ENCODE measurements around the gene IL17A.
"Not testable (repeated sequence)": the region's sequence is repeated elsewhere in the genome, so short reads cannot be mapped to it uniquely, and the experiment has no call there.

Gene IL17A

GRCh38 chr6:52164319-52165094 is 21.7 kb upstream of the IL17A start:
- Histone ChIP-seq H3K36me3 (ENCODE audit: control insufficient read depth in 1 of 2, insufficient read depth in 2 of 2, low read length in 2 of 2) (no peaks in the 10 kb centered on the region), H3K27ac (ENCODE audit: low read depth, low read length) (no peak overlapping the region), H3K4me1 (ENCODE audit: control insufficient read depth in 1 of 2, insufficient read depth in 2 of 2, low read length in 2 of 2) (no peaks in the 10 kb centered on the region), H3K27me3 (ENCODE audit: control insufficient read depth in 1 of 2, insufficient read depth in 2 of 2, low read length in 2 of 2) (no peaks in the 10 kb centered on the region), H3K4me3 (ENCODE audit: low read depth in 1 of 2, low read length in 2 of 2) (no peak overlapping the region), H3K9ac (ENCODE audit: low read depth in 1 of 2, low read length in 2 of 2) (no peak overlapping the region), H3K9me3 (ENCODE audit: control insufficient read depth in 1 of 2, low read length in 2 of 2) (peaks cover 0 to 4% of the 10 kb centered on the region in 2 donors)

DNA sequence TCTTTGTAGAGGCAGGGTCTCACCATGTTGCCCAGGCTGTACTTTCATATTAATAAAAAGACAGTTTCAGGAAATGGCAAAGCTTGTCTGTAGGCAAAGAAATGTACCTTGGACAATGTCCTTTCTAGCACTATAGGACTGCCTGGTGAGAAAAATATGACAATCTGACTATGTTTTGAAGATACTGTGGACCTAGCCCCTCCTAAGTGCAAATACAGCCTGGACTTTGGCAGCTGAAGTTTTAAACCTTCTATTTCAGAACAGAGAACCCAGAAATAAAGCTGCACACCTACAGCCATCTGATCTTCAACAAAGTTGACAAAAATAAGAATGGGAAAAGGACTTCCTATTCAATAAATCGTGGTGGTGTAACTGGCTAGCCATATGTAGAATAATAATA is 18.9 kb upstream of the IL17A start:
- H3K36me3 ChIP-seq (ENCODE audit: control insufficient read depth in 1 of 2, insufficient read depth in 2 of 2, low read length in 2 of 2), result no peaks in the 10 kb centered on the region
- no peaks in the 10 kb centered on the region for H3K4me1 ChIP-seq (ENCODE audit: control insufficient read depth in 1 of 2, insufficient read depth in 2 of 2, low read length in 2 of 2)
- no peak overlapping the region for H3K9ac ChIP-seq (ENCODE audit: low read depth in 1 of 2, low read length in 2 of 2)
- H3K9me3 ChIP-seq (ENCODE audit: control insufficient read depth in 1 of 2, low read length in 2 of 2), result no peaks in the 10 kb centered on the region
- no peak overlapping the region for H3K27ac ChIP-seq (ENCODE audit: low read depth, low read length)
- no peak overlapping the region for H3K4me3 ChIP-seq (ENCODE audit: low read depth in 1 of 2, low read length in 2 of 2)
- H3K27me3 ChIP-seq (ENCODE audit: control insufficient read depth in 1 of 2, insufficient read depth in 2 of 2, low read length in 2 of 2), result no peaks in the 10 kb centered on the region

DNA sequence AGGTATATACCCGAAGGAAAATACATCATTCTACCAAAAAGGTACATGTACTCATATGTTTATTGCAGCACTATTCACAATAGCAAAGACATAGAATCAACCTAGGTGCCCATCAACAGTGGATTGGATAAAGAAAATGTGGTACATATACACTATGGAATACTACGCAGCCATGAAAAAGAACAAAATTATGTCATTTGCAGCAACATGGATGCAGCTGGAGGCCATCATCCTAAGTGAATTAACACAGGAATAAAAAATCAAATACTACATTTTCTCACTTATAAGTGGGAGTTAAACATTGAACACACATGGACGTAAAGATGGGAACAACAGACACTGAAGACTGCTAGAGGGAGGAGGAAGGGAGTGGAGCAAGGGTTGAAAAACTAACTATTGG is 17.8 kb upstream of the IL17A start:
- H3K9ac ChIP-seq (ENCODE audit: low read depth in 1 of 2, low read length in 2 of 2); H3K9me3 ChIP-seq (ENCODE audit: control insufficient read depth in 1 of 2, low read length in 2 of 2); H3K36me3 ChIP-seq (ENCODE audit: control insufficient read depth in 1 of 2, insufficient read depth in 2 of 2, low read length in 2 of 2); H3K27ac ChIP-seq (ENCODE audit: low read depth, low read length); H3K4me3 ChIP-seq (ENCODE audit: low read depth in 1 of 2, low read length in 2 of 2); H3K27me3 ChIP-seq (ENCODE audit: control insufficient read depth in 1 of 2, insufficient read depth in 2 of 2, low read length in 2 of 2); H3K4me1 ChIP-seq (ENCODE audit: control insufficient read depth in 1 of 2, insufficient read depth in 2 of 2, low read length in 2 of 2): not testable (repeated sequence)

- no peak overlapping the region for H3K4me3 ChIP-seq (ENCODE audit: low read depth in 1 of 2, low read length in 2 of 2)
Measured at GRCh38 chr6:52174118-52174517, 12.1 kb upstream of the IL17A start.

DNA sequence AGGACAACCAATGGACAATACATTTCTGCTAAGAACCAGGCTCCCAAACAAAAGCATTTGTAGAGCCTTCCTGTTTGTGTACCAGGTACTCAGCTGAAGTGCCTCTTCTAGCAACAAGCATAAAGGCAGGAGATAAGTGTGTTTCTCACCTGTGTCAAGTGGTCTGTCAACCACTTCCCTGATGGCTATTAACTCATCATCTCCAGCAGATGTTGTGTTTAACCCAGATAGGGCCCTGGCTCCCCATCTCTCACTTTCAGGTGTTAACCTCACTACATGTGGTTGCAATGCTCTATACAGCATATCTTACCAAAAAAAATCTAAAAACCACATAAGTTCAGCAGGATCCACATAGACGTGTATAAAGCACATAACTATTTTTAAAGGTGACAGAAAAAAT is 9.6 kb upstream of the IL17A start:
- Histone ChIP-seq H3K4me1 (ENCODE audit: control insufficient read depth in 1 of 2, insufficient read depth in 2 of 2, low read length in 2 of 2) (no peaks in the 10 kb centered on the region), H3K36me3 (ENCODE audit: control insufficient read depth in 1 of 2, insufficient read depth in 2 of 2, low read length in 2 of 2) (no peaks in the 10 kb centered on the region), H3K27me3 (ENCODE audit: control insufficient read depth in 1 of 2, insufficient read depth in 2 of 2, low read length in 2 of 2) (no peaks in the 10 kb centered on the region), H3K27ac (ENCODE audit: low read depth, low read length) (no peak overlapping the region), H3K9ac (ENCODE audit: low read depth in 1 of 2, low read length in 2 of 2) (no peak overlapping the region), H3K4me3 (ENCODE audit: low read depth in 1 of 2, low read length in 2 of 2) (no peak overlapping the region), H3K9me3 (ENCODE audit: control insufficient read depth in 1 of 2, low read length in 2 of 2) (no peaks in the 10 kb centered on the region)

More at GRCh38 chr6:52174118-52174517, 12.1 kb upstream of the IL17A start:
- Histone ChIP-seq H3K4me1 (ENCODE audit: control insufficient read depth in 1 of 2, insufficient read depth in 2 of 2, low read length in 2 of 2) (no peaks in the 10 kb centered on the region), H3K9ac (ENCODE audit: low read depth in 1 of 2, low read length in 2 of 2) (no peak overlapping the region), H3K27ac (ENCODE audit: low read depth, low read length) (no peak overlapping the region), H3K9me3 (ENCODE audit: control insufficient read depth in 1 of 2, low read length in 2 of 2) (no peaks in the 10 kb centered on the region), H3K36me3 (ENCODE audit: control insufficient read depth in 1 of 2, insufficient read depth in 2 of 2, low read length in 2 of 2) (no peaks in the 10 kb centered on the region), H3K27me3 (ENCODE audit: control insufficient read depth in 1 of 2, insufficient read depth in 2 of 2, low read length in 2 of 2) (no peaks in the 10 kb centered on the region)

GRCh38 chr6:52177961-52178360 is 8.2 kb upstream of the IL17A start:
- Histone ChIP-seq H3K27ac (ENCODE audit: low read depth, low read length) (no peak overlapping the region), H3K36me3 (ENCODE audit: control insufficient read depth in 1 of 2, insufficient read depth in 2 of 2, low read length in 2 of 2) (no peaks in the 10 kb centered on the region), H3K9me3 (ENCODE audit: control insufficient read depth in 1 of 2, low read length in 2 of 2) (no peaks in the 10 kb centered on the region), H3K27me3 (ENCODE audit: control insufficient read depth in 1 of 2, insufficient read depth in 2 of 2, low read length in 2 of 2) (peaks cover 0 to under 1% of the 10 kb centered on the region in 2 donors), H3K4me3 (ENCODE audit: low read depth in 1 of 2, low read length in 2 of 2) (no peak overlapping the region), H3K4me1 (ENCODE audit: control insufficient read depth in 1 of 2, insufficient read depth in 2 of 2, low read length in 2 of 2) (no peaks in the 10 kb centered on the region), H3K9ac (ENCODE audit: low read depth in 1 of 2, low read length in 2 of 2) (no peak overlapping the region)

DNA sequence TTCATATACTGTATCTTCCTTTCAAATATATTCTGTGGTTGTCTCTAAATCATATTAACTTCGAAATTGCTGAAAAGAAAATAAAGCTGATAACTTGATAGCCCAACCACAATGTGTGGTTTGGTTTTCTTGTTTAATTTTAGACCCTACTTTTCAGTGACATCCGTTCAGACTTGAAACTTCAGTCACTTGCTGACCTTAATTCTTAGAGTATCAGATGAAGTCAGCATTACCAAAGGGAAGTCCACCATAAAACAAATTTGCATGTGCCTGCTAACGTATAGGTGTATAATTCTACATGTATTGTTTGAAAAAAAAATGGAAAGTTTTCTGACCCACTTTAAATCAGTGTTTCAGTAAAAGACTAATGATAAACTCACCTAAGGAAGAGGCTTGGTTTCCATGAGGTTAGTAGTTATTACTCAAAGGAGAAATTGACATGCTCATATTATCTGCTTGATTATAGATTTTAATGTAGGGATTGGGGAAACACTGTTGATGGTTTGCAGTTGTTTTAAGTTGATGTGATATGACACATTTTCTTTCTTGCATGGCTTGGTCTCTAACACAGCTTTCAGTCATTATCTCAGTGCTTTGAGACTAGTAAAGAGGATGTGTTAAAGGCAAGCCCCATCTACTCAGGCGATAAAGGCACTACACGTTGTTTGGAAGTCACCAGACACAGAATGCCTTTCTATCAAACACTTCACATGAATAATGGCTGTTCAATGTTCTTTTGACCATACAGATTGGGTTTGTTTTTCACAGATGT is 5.2 kb upstream of the IL17A start:
- H3K4me1 ChIP-seq (ENCODE audit: control insufficient read depth in 1 of 2, insufficient read depth in 2 of 2, low read length in 2 of 2), result no peaks in the 10 kb centered on the region
- H3K27me3 ChIP-seq (ENCODE audit: control insufficient read depth in 1 of 2, insufficient read depth in 2 of 2, low read length in 2 of 2), result peaks cover 0 to 2% of the 10 kb centered on the region in 2 donors

GRCh38 chr6:52183131-52183713 is 3.0 kb upstream of the IL17A start:
- Histone ChIP-seq H3K4me3 (ENCODE audit: low read depth in 1 of 2, low read length in 2 of 2) (no peak overlapping the region), H3K27ac (ENCODE audit: low read depth, low read length) (no peak overlapping the region), H3K27me3 (ENCODE audit: control insufficient read depth in 1 of 2, insufficient read depth in 2 of 2, low read length in 2 of 2) (peaks cover 0 to 2% of the 10 kb centered on the region in 2 donors), H3K9ac (ENCODE audit: low read depth in 1 of 2, low read length in 2 of 2) (no peak overlapping the region), H3K4me1 (ENCODE audit: control insufficient read depth in 1 of 2, insufficient read depth in 2 of 2, low read length in 2 of 2) (no peaks in the 10 kb centered on the region), H3K9me3 (ENCODE audit: control insufficient read depth in 1 of 2, low read length in 2 of 2) (no peaks in the 10 kb centered on the region), H3K36me3 (ENCODE audit: control insufficient read depth in 1 of 2, insufficient read depth in 2 of 2, low read length in 2 of 2) (no peaks in the 10 kb centered on the region)

More for the DNA sequence above, 5.2 kb upstream of the IL17A start:
- no peaks in the 10 kb centered on the region for H3K36me3 ChIP-seq (ENCODE audit: control insufficient read depth in 1 of 2, insufficient read depth in 2 of 2, low read length in 2 of 2)
- H3K9ac ChIP-seq (ENCODE audit: low read depth in 1 of 2, low read length in 2 of 2), result no peak overlapping the region
- no peak overlapping the region for H3K27ac ChIP-seq (ENCODE audit: low read depth, low read length)
- H3K4me3 ChIP-seq (ENCODE audit: low read depth in 1 of 2, low read length in 2 of 2), result no peak overlapping the region
- no peaks in the 10 kb centered on the region for H3K9me3 ChIP-seq (ENCODE audit: control insufficient read depth in 1 of 2, low read length in 2 of 2)

DNA sequence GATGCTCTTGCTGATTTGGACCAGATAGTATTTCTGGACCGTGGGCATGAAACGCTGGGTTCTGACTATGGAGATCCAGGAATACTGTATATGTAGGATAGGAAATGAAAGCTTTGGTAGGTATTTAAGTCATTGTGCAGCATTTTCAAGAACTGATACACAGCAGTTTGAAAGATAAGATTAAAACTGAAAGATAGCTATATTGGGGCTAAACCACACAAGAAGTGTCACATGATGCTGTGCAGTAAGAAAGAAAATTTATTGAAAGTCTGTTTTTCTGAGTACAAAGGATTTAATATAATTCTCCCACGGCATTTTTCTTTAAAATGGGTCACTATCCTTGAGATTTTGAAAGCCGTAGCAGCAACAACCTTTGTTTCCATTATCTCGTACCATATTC is 305 bp downstream of the IL17A start:
- Histone ChIP-seq H3K27ac (ENCODE audit: low read depth, low read length) (no peak overlapping the region), H3K9me3 (ENCODE audit: control insufficient read depth in 1 of 2, low read length in 2 of 2) (no peaks in the 10 kb centered on the region), H3K27me3 (ENCODE audit: control insufficient read depth in 1 of 2, insufficient read depth in 2 of 2, low read length in 2 of 2) (peaks cover 2% of the 10 kb centered on the region in 2 donors), H3K4me1 (ENCODE audit: control insufficient read depth in 1 of 2, insufficient read depth in 2 of 2, low read length in 2 of 2) (no peaks in the 10 kb centered on the region), H3K36me3 (ENCODE audit: control insufficient read depth in 1 of 2, insufficient read depth in 2 of 2, low read length in 2 of 2) (no peaks in the 10 kb centered on the region), H3K9ac (ENCODE audit: low read depth in 1 of 2, low read length in 2 of 2) (no peak overlapping the region), H3K4me3 (ENCODE audit: low read depth in 1 of 2, low read length in 2 of 2) (no peak overlapping the region)

- Histone ChIP-seq H3K4me1 (ENCODE audit: control insufficient read depth in 1 of 2, insufficient read depth in 2 of 2, low read length in 2 of 2) (no peaks in the 10 kb centered on the region), H3K36me3 (ENCODE audit: control insufficient read depth in 1 of 2, insufficient read depth in 2 of 2, low read length in 2 of 2) (no peaks in the 10 kb centered on the region), H3K9ac (ENCODE audit: low read depth in 1 of 2, low read length in 2 of 2) (no peak overlapping the region), H3K9me3 (ENCODE audit: control insufficient read depth in 1 of 2, low read length in 2 of 2) (no peaks in the 10 kb centered on the region), H3K4me3 (ENCODE audit: low read depth in 1 of 2, low read length in 2 of 2) (no peak overlapping the region), H3K27ac (ENCODE audit: low read depth, low read length) (no peak overlapping the region), H3K27me3 (ENCODE audit: control insufficient read depth in 1 of 2, insufficient read depth in 2 of 2, low read length in 2 of 2) (peaks cover 2% of the 10 kb centered on the region in 2 donors)
Measured at GRCh38 chr6:52187098-52187497, 923 bp downstream of the IL17A start.

Data from duodenal mucosa (tissue), 2 donors.